T-helper 22 cell (primary cell): Measurements from ENCODE around the gene TUBB8.
"Not testable (repeated sequence)": the region's sequence is repeated elsewhere in the genome, so short reads cannot be mapped to it uniquely, and the experiment has no call there.

Experiments used
- DNase-seq: peaks from one replicate; pipeline ENCODE4 v3.0.0-alpha.2; 2020; ENCODE audit warnings: low read depth

TUBB8 gene

GRCh38 chr10:47864-48263 is 1.2 kb downstream of the TUBB8 start:
- DNase-seq, result not testable (repeated sequence)

- DNase-seq, result not testable (repeated sequence)
Observed at GRCh38 chr10:13315-13635, 35.8 kb downstream of the TUBB8 start.

GRCh38 chr10:12444-13314 is 36.4 kb downstream of the TUBB8 start:
- not testable (repeated sequence) for DNase-seq

DNA sequence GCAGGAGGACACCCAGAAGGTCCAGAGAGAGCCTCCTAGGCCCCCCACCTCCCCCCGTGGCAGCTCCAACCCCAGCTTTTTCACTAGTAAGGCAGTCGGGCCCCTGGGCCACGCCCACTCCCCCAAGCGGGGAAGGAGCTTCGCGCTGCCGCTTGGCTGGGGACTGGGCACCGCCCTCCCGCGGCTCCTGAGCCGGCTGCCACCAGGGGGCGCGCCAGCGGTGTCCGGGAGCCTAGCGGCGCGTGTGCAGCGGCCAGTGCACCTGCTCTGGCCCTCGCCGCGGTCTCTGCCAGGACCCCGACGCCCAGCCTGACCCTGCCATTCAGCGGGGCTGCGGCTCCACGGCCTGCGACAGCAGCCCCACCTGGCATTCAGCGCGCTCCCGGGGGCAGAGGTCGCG is 37.8 kb downstream of the TUBB8 start:
- DNase-seq, result not testable (repeated sequence)

DNA sequence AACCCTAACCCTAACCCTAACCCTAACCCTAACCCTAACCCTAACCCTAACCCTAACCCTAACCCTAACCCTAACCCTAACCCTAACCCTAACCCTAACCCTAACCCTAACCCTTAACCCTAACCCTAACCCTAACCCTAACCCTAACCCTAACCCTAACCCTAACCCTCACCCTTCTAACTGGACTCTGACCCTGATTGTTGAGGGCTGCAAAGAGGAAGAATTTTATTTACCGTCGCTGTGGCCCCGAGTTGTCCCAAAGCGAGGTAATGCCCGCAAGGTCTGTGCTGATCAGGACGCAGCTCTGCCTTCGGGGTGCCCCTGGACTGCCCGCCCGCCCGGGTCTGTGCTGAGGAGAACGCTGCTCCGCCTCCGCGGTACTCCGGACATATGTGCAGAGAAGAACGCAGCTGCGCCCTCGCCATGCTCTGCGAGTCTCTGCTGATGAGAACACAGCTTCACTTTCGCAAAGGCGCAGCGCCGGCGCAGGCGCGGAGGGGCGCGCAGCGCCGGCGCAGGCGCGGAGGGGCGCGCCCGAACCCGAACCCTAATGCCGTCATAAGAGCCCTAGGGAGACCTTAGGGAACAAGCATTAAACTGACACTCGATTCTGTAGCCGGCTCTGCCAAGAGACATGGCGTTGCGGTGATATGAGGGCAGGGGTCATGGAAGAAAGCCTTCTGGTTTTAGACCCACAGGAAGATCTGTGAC is 38.7 kb downstream of the TUBB8 start:
- not testable (repeated sequence) for DNase-seq
